ENCODE results near the gene PSMD1. TPM values are rescaled to one million over a fixed set of nuclear protein-coding genes. Genes with fewer than 3 reads are reported as not detected.
"Not testable (repeated sequence)": the region's sequence is repeated elsewhere in the genome, so short reads cannot be mapped to it uniquely, and the experiment has no call there.

Gene PSMD1
- total RNA-seq, 1 donor from 2014 or later: 126 TPM

DNA sequence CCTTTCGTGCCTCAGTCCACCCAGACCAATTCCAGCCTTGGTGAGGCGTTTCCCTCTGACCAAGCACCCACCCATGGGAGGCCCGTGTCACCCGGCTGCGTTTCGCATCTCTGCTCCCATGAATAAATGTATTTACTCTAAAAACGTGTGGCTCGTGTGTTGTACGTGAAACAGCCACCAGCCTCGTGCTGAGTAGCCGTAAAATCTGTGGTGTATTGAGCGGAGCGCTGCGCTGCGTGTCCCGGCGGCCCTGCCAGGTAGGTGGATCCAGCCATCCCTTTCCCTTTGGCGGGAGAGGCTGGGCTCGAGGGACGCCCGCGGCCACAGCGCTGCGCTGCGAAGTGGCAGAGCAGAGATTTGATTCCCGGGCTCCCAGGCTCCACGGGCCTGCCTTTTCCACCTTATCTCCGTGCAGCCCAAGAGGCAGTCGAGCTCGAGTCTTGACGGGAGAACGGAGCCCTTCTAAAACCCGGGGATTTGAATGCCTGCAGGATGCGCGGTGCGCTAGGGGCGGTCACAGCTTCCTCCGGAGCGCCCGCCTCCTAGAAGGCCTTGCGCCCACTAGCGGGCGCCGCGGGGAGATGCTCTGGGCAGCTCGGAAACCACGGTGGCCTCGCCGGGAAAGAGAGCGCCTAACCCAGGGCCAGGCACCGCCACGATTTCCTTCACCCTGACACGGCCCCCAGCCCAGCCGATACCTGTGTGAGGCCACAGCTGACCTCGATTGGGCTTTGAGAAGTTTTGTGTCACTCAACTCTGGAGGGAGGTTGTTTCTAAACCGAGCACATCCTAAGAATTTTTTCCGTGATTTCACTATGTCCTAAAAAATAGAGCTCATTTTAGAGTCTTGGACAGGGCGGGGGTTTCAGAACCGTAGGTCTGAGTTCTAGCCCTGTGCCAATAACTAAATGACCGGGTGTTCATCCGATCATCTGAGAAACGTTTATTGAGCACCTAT lies 3.9 kb upstream of the PSMD1 start:
- intact Hi-C loops (cut with micrococcal nuclease): loop anchor here (2.0 to 10.0 kb wide), 6 partner anchors 68 to 1228 kb away; partner anchors contain the start of genes ARMC9 and PTMA

DNA sequence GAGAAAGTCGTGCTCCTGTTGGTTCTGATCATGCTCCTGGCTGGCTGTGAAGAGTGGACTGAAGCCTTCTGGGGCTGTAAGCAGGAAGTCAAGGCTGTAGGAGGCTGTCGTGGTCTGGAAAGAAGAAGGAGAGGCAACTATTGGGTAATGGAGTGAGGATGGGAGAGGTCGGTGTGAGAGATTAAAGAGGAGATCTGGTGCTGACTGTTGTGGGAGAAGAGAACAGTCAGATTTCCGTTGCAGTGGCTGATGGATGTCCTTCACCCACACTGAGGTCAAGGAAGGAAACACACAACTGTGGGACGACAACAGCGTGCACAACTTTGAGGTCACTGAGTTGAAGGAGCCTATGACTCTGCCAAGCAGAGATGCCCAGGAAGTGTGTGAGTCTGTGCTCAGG lies 2.8 kb upstream of the PSMD1 start:
- intact Hi-C loops (cut with micrococcal nuclease): loop anchor here (2.0 to 10.0 kb wide), 6 partner anchors 69 to 1229 kb away; partner anchors contain the start of genes ARMC9 and PTMA

DNA sequence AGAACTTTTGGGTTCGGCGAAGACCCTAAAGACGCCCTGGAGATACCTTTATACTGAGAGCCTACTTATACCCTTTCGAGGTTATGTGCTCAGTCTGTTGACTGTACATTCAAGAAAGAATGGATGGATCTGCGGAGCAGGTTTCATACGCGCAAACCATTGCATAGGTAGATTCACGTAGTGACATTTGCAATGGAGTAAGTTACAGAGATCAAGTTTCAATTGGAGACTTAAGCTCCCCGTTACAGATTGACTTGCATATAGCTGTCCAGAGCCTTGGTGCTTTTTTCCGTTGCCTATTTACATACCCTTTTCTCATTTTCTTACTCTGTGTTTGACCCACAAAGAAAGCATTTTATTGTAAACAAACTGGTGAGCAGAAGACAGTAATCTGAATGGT lies 923 bp downstream of the PSMD1 start:
- intact Hi-C loops (cut with micrococcal nuclease): loop anchor here (2.0 to 10.0 kb wide), 7 partner anchors 155 to 1233 kb away; partner anchors contain the start of genes PTMA, SLC16A14 and SP110

DNA sequence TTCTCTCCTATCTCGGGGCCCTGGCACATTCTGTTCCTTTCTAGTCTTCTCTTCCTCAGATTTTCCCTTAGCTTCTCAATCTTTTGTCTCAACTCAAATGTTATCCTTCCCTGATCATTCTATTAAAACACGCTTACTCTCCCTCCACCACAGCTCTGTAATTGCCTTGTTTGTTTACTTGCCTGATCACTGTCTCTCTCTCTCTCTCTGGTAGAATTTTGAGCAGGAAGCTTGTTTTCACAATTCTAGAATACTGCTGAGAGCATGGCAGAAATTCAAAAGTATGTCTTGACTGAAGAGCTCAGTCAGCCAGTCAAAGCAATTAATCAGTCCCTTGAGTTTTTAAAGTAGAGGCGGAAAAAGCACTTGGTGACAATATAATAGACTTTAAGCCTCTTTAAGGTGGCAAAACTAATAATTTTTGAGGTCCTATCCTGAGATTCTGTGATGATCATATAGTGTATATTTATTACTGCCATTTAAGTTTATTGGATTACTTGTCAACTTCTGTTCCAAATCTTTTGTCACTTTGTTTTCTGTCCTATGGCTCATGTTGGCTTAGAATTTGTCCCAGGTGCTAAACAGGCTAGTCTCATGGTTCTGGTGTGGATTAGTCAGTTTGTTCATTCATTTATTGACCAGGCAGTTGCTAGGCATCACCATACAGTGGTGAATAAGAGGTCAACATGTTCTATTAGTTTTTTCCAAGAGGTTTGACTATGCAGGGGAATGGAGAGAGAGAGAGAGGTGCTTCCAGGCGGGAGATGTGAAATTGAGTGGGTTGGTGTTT lies 2.3 kb downstream of the PSMD1 start:
- intact Hi-C loops (cut with micrococcal nuclease): loop anchor here (5.0 to 10.0 kb wide), 4 partner anchors 646 to 1234 kb away; partner anchors contain the start of genes PTMA and SLC16A14

DNA sequence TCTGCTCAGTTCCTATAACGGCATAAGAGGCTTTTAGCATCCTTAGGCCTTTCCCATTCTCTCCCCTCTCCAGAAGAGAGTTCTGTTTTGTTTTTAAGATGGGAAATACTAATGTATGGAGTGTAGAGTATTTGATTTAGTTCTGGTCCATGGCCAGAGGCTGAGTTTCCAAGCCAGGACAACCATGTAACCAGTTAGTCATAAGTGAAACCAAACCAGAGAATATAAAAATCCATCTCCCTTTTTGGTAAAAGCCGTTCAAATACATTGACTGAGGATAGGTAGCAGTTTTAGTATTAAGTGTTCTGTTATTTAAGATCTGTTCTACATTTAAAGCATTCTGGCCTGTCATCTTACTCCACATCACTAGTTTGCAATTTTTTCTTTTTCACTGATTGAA lies 3.1 kb downstream of the PSMD1 start:
- intact Hi-C loops (cut with micrococcal nuclease): loop anchor here (5.0 to 10.0 kb wide), 4 partner anchors 645 to 1235 kb away; partner anchors contain the start of genes PTMA and SLC16A14

DNA sequence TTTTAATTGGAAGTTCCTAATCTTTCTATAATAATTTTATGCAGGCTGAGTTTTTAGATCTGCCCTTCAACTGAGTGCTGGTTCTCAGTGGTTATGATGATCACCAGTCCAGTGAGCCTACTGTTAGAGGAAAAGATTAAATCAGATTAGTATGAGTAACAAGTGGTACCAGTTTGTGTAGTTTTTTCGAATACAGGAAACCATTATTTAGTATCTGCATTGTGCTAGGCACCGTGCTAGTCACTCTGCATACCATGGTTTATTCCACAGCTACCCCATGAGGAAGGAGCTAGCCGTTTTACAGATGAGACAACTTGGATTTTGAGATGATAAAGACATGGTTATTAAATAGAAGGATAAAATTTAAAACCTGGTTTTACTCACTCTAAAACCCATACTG lies 6.1 kb downstream of the PSMD1 start:
- intact Hi-C loops (cut with micrococcal nuclease): no loop called here

DNA sequence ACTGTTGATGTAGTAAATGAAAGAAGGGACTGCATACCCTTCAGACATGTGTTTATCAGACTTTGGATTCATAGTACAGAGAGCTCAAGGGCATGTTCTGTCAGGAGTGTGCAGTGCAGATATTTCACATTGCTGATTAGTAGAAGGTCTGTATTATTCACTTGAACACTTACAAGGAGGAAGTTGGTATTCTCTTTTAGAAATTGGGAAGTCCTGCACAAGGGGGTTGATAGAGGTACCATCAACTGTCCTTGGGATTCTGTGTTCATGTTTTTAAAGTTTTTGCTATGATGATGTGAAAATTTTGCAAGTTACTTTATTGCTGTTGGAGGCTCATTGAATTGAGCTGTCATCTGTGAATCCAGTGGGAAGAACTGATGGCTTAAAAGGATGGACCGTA lies 6.7 kb downstream of the PSMD1 start:
- intact Hi-C loops (cut with micrococcal nuclease): no loop called here

DNA sequence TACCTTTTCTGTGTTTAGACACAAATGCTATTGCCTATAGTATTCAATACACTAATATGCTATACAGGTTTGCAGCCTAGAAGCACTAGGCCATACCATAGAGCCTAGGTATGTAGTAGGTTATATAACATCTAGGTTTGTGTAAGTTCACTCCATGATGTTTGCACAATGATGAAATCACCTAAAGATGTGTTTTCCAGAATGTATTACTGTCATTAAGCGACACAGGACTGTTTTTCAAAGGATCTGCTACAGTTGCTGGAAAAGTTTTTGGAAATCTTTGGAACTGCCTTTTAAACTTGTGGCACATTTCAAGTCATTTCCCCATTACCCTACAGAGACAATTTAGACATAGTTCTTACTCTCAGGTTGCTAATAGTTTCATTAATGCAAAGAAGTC lies 9.3 kb downstream of the PSMD1 start:
- intact Hi-C loops (cut with micrococcal nuclease): no loop called here

DNA sequence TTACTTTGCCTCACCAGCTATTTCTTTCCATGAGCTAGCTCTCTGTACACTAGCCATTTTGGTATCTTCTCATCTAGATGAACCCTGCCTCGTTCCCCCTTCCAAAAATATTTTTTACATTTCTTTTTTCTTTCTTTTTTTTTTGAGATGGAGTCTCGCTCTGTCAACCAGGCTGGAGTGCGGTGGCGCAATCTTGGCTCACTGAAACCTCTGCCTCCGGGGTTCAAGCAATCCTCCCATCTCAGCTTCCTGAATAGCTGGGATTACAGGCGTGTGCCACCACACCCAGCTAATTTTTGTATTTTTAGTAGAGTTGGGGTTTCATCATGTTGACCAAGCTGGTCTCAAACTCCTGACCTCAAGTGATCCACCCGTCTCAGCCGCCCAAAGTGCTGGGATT lies 10.9 kb downstream of the PSMD1 start:
- intact Hi-C loops (cut with micrococcal nuclease): not testable (repeated sequence)

DNA sequence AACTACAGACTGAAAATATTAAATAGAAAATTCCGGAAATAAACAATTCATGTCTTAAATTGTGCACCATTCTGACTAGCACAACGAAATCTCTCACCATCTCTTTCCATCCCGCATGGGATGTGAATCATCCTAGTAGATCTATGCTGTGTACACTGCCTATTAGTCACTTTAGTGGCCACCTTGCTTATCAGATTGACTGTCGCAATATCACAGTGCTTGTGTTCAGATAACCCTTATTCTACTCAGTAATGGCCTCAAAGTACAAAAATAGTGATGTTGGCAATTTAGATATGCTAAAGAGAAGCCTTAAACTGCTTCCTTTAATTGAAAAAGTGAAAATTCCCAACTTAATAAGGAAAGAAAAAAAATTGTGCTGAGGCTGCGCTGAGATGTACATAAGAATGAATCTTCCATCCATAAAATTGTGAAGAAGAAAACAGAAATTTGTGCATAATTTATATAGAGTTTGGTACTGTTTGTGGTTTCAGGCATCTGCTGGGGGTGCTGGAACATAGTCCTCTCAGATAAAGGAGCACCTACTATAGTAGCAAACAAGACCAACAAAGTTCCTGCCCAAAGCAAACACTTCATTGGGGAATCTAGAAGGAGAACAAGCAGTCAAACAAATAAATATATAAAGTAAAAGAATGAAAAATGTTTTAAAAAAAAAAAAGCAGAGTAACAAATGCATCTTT lies 12.0 kb downstream of the PSMD1 start:
- intact Hi-C loops (cut with micrococcal nuclease): no loop called here

DNA sequence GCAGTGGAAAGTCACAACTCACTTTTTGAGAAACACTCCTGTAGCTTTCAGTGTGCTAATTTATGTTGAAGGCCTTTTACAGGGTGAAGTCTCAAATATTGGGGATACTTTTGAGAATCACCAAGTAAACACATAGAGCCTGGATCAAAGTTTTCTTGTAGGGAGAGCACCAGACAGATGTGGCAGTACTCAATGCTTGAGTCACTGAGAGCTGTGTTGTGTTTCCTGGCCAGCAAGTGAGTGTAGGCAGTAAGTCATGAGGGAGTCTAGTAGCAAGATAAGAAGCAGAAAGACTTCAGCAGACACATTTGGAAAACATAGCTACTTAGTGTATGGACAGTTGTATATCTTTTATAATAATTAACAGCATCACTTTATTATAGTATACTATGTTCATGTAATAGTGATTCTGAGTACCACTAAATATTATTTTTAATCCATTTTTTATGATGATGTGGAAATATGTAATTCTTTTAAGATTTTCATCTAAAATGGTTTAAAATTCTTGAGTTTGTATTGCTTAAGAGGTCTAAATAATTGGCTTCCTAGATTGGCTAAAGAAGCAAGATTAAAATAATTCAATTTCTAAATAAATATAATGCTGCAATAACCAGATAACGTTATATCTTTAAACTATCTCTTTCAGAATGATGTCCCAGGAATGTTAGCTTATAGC lies 12.8 kb downstream of the PSMD1 start:
- intact Hi-C loops (cut with micrococcal nuclease): no loop called here

DNA sequence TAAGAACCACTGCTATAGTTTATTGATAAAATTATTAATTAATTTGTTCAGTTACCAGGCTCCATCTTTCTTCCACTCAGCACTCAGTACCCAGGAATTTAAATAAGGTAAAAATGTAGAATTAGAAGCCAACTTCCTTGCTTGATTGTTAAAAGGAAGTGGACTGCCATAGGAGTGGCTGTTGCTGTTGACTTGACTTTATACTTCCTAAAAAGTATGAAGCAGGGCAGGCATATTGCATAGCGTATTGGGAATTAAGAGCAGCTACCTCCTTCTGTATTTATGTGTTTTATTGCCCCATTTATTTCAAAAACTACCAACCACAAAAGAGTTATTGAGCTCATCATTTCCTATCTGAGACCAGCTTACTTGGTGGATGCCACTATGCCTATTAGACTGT lies 27.9 kb downstream of the PSMD1 start:
- intact Hi-C loops (cut with micrococcal nuclease): no loop called here

DNA sequence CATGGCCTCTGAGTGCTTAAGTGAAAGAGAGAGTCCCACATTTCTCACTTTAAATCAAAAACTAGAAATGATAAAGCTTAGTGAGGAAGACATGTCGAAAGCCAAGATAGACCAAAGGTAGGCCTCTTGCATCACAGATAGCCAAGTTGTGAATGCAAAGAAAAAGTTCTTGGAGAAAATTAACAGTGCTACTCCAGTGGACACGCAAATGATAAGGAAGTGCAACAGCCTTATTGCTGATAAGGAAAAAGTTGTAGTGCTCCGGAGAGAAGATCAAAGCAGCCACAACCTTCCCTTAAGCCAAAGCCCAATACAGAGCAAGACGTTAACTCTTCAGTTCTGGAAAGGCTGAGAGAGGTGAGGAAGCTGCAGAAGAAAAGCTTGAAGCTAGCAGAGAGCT lies 32.1 kb downstream of the PSMD1 start:
- intact Hi-C loops (cut with micrococcal nuclease): no loop called here

DNA sequence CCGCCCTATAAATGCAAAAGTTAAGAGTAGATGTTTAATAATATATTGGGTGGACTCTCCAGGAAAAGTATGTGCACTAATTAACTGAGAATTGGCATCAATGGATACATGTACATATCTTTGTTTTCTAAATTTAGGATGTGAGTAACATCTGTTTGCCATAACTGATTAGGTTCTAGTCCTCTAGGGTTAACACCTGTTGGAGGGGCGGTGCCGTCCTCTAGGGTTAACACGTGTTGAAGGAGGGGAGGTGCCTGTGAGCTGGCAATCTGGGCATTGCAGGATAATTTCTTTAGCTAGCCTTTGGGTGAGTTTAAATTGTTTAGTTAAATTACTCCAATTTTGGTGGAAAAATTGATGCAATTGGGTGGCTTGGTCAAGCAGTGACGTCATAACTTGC lies 37.3 kb downstream of the PSMD1 start:
- intact Hi-C loops (cut with micrococcal nuclease): no loop called here

DNA sequence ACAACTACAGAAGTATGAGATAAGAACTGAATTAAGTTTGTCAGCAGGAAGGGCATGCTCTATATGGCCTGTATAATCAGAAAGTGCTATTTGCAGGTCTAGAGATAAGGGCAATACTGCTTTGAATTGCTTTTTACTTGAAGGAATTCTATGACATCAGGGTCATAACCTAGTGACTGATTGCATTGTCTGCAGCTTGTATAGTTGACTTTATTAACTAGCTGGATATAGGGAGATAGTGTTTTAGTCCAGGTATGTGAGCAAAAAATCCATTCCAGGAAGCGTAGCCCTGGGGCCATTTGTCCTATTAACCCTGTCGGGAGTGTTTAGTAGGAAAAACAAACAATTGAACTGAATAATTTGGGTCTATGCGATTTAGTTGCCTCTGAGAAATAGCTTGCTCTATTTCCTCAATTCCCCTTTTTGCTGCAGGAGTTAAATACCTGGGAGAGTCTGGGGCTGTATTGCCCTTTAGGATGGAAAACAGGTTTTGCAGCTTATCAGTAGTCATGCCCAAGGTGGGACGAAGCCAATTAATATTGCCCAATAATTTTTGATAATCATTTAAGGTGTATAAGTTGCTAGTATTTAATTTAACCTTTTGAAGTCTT lies 38.2 kb downstream of the PSMD1 start:
- intact Hi-C loops (cut with micrococcal nuclease): no loop called here

DNA sequence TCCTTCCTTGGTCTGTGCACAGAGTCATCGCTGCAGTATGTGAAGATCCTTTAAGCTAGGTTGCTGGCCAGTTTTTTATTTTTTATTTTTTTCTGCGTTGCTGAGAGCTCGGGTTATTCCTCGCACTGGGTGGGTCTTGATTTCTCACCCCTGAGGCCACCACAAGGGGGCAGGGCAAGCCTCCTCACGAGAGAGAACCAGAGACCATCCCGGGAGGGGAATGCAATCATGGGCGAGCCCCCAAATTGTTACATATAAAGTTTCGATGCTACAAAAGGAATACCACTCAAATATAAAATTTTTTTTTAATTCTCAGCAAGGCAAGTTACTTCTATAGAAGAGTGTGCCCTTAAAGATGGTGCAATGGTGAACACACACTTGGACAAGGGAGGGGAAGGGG lies 43.3 kb downstream of the PSMD1 start:
- intact Hi-C loops (cut with micrococcal nuclease): no loop called here

DNA sequence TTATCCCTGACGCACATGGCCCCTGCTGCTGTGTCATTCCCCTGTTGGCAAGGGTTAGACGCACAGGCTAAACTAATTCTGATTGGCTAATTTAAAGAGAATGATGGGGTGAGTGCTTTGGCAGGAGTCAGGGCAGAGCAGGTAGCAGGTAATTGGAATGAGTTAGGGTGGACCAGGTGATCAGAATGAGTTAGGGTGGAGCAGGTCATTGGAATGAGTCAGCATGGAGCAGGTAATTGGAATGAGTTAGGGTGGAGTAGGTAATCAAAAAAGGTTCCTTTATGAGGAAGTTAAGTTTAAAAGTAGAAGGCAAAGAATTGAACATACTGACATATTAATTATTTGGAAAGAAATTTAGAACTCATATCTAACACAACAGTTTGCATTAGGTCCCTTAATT lies 43.7 kb downstream of the PSMD1 start:
- intact Hi-C loops (cut with micrococcal nuclease): not testable (repeated sequence)

DNA sequence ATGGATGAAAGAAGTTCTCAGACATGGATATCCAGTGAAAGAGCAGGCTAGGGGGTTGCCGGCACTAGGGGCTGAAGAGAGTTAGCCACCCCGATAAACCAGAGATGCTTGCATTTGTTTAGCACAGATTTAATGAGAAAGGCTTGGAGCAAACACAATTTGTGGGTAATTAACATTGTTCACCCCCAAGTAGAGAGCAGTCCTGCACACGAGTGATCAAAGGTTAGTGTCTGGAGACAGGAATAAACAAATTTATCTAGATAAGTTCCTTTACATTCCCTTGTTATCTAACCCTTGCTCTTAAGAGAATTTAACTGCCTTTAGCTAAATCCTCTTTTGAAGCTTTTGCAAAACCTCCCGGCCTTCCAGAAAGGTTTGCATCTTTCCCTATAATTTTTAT lies 44.3 kb downstream of the PSMD1 start:
- intact Hi-C loops (cut with micrococcal nuclease): no loop called here

DNA sequence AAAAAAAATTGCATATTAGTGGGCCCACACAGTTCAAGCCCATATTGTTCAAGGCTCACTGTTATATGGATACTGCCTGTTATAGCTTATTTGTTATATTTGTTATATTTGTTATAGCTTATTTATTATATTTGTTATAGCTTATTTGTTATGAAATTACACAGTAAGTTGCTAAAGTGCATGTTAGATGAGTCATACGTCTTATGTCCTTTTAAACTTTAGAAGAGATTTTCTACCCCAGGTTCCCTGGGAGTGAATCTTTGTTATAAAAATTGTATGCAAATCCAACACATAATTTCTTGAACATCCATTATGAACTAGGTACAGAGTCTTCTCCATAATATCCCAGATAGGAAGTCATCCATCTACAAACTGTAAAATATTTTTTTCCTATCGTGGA lies 46.1 kb downstream of the PSMD1 start:
- intact Hi-C loops (cut with micrococcal nuclease): no loop called here

DNA sequence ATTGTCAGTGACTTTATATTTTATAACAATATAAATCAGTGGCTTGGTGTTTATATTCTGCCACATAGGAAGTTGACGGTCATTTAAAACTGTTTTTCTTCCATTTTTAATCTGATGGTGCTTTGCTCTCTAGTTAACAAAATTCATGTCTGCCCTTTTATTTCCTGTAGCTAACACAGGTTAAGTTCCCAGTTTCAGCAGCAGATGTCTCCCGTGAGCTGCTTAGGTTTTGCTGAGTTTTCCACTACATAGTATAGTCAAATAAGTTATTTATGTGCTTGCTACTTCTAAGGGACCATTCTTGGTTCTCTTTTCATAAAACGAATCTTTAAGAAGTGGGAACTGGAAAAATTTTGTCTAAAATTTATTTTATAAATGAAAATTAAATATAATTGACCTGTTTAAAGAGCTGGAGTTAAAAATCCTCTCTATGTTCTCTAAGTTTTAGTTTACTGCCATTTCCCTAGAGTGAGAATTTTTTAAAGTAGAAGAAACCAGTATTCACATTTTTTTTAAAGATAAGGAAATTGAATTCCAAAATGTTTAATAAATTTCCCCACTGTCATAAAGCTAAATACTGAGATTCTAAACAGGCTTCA lies 47.5 kb downstream of the PSMD1 start:
- intact Hi-C loops (cut with micrococcal nuclease): loop anchor here (1.0 to 2.0 kb wide), 4 partner anchors 94 to 348 kb away; partner anchors contain the start of gene ARMC9

Measured in T-helper 1 cell treated with Interleukin-12 subunit alpha and Interleukin-12 subunit beta and Interleukin-4 antibody, amounts not matched to agents 30 ng/mL and 1 ng/mL, for 36 hours (primary cell).